Astrocyte (in vitro differentiated cells and primary cell): ENCODE measurements around the gene GOT1. TPM values are rescaled to one million over a fixed set of nuclear protein-coding genes. Genes with fewer than 3 reads are reported as not detected.

Experiments
- DNase-seq: peaks from one replicate; pipeline ENCODE4 v3.0.0-alpha.2; 2010; ENCODE audit warnings: low read depth
- FAIRE-seq: peaks from 2 replicates; lab custom pipeline; 2011; peaks lifted over from hg19 to GRCh38; lab: Jason Lieb, UNC
- H2AFZ ChIP-seq: 2 replicates; pipeline ENCODE4 v1.6.0; 2012; ENCODE audit warnings: low read depth, low read length, inconsistent platforms
- H3K27ac ChIP-seq: 2 replicates; pipeline ENCODE4 v1.5.1; 2011; ENCODE audit warnings: low read depth, low read length, inconsistent platforms
- H3K27me3 ChIP-seq: 2 replicates; pipeline ENCODE4 v1.6.0; 2011; ENCODE audit warnings: low read length, inconsistent platforms; ENCODE audit not compliant: insufficient read depth
- H3K36me3 ChIP-seq: 2 replicates; pipeline ENCODE4 v1.5.1; 2011; ENCODE audit warnings: low read length, inconsistent platforms; ENCODE audit not compliant: insufficient read depth
- H3K4me1 ChIP-seq: 2 replicates; pipeline ENCODE4 v1.5.1; 2011; ENCODE audit warnings: low read length, inconsistent platforms; ENCODE audit not compliant: insufficient read depth
- H3K4me2 ChIP-seq: 2 replicates; pipeline ENCODE4 v1.6.0; 2012; ENCODE audit warnings: low read length, inconsistent platforms
- H3K4me3 ChIP-seq: 2 replicates; pipeline ENCODE4 v1.5.1; 2011; ENCODE audit warnings: low read depth, mild to moderate bottlenecking, low read length, inconsistent platforms; ENCODE audit not compliant: insufficient read depth
- H3K79me2 ChIP-seq: 2 replicates; pipeline ENCODE4 v1.6.0; 2012; ENCODE audit warnings: mild to moderate bottlenecking, low read length, inconsistent platforms; ENCODE audit not compliant: insufficient read depth
- H3K9ac ChIP-seq: 2 replicates; pipeline ENCODE4 v1.6.0; 2012; ENCODE audit warnings: mild to moderate bottlenecking, low read length, inconsistent platforms
- H3K9me3 ChIP-seq: 2 replicates; pipeline ENCODE4 v1.5.1; 2012; ENCODE audit warnings: low read depth, mild to moderate bottlenecking, low read length, inconsistent platforms; ENCODE audit not compliant: insufficient read depth
- H4K20me1 ChIP-seq: 2 replicates; pipeline ENCODE4 v1.6.0; 2012; ENCODE audit warnings: low read length, inconsistent platforms; ENCODE audit not compliant: insufficient read depth
- H3K27ac Mint-ChIP-seq: one replicate; pipeline ENCODE4 v1.8.0; 2021; ENCODE audit warnings: mild to moderate bottlenecking, mixed read lengths; ENCODE audit not compliant: unreplicated experiment
- H3K27me3 Mint-ChIP-seq: one replicate; pipeline ENCODE4 v1.8.0; 2021; ENCODE audit warnings: low read depth, mixed read lengths; ENCODE audit not compliant: unreplicated experiment
- H3K36me3 Mint-ChIP-seq: one replicate; pipeline ENCODE4 v1.8.0; 2021; ENCODE audit warnings: low read depth, mixed read lengths; ENCODE audit not compliant: unreplicated experiment
- H3K4me1 Mint-ChIP-seq: one replicate; pipeline ENCODE4 v1.8.0; 2021; ENCODE audit warnings: low read depth, mixed read lengths; ENCODE audit not compliant: unreplicated experiment
- H3K4me3 Mint-ChIP-seq: one replicate; pipeline ENCODE4 v1.8.0; 2021; ENCODE audit warnings: mild to moderate bottlenecking, moderate library complexity, mixed read lengths; ENCODE audit not compliant: unreplicated experiment
- H3K9me3 Mint-ChIP-seq: one replicate; pipeline ENCODE4 v1.8.0; 2021; ENCODE audit warnings: mild to moderate bottlenecking, mixed read lengths; ENCODE audit not compliant: unreplicated experiment
- EZH2 ChIP-seq: IDR thresholded peaks from 2 replicates; pipeline ENCODE4 v1.6.1; 2012; ENCODE audit warnings: mild to moderate bottlenecking, low read length, inconsistent platforms; ENCODE audit not compliant: insufficient read depth
- total RNA-seq: library from RNA; stranded (reverse); gene quantifications from 2 replicates; pipeline ENCODE4 v1.2.1, GENCODE V29; 2021
- TF ChIP-seq, protein P1 (sequence below): IDR thresholded peaks from 2 replicates; pipeline ENCODE4 v1.5.1; 2011; ENCODE audit warnings: low read depth, mild to moderate bottlenecking, inconsistent platforms, low read length, moderate library complexity; ENCODE audit not compliant: insufficient read depth

Gene GOT1
- total RNA-seq, 1 donor from 2014 or later, result 46.8 TPM

DNA sequence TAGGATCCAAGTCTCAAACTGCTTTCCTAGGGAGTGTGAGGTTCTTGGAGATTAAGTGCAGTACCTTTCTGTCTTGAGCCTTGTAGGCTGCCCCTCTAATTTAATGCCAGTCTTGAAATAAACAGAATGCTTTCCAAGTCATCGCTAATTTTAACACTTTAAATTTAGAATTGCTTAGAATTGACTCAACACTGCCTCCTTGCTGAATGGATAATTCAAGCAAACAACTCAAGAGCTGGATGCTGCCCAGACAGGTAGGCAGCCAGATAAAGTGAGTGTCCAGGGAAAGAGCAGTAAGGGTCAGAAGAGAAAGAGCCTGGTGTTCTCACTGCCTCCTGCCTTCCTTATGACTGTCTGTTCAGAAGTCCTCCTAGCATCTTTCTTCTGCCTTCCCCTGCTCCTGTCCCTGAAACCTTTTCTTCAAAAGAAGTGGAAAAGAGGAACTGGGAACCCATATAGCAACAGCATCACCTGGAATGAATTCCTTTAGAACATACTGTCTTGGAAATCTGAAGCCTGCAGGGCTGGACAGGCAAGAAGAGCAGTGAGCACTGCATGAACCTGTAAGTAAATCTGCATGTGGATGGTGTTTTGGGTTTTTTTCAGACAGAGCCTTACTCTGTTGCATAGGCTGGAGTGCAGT, 3.1 kb upstream of the GOT1 start:
- Mint-ChIP-seq H3K9me3 (no peaks in the 10 kb centered on the region), H3K4me3 (no peak overlapping the region), H3K4me1 (peaks cover 11% of the 10 kb centered on the region), H3K36me3 (no peaks in the 10 kb centered on the region), H3K27me3 (no peaks in the 10 kb centered on the region), H3K27ac (no peak overlapping the region)
- Histone ChIP-seq H3K27me3 (no peaks in the 10 kb centered on the region), H3K4me1 (peaks cover 10% of the 10 kb centered on the region), H3K4me3 (no peak overlapping the region), H4K20me1 (peaks cover 4% of the 10 kb centered on the region), H3K4me2 (no peak overlapping the region), H3K36me3 (no peaks in the 10 kb centered on the region), H3K9me3 (no peaks in the 10 kb centered on the region), H3K79me2 (peaks cover 39% of the 10 kb centered on the region), H3K9ac (no peak overlapping the region), H2AFZ (no peak overlapping the region), H3K27ac (no peak overlapping the region)
- DNase-seq, result no peak
- FAIRE-seq, result no peak
- TF ChIP-seq EZH2, result no peak
- TF ChIP-seq, protein P1, sequence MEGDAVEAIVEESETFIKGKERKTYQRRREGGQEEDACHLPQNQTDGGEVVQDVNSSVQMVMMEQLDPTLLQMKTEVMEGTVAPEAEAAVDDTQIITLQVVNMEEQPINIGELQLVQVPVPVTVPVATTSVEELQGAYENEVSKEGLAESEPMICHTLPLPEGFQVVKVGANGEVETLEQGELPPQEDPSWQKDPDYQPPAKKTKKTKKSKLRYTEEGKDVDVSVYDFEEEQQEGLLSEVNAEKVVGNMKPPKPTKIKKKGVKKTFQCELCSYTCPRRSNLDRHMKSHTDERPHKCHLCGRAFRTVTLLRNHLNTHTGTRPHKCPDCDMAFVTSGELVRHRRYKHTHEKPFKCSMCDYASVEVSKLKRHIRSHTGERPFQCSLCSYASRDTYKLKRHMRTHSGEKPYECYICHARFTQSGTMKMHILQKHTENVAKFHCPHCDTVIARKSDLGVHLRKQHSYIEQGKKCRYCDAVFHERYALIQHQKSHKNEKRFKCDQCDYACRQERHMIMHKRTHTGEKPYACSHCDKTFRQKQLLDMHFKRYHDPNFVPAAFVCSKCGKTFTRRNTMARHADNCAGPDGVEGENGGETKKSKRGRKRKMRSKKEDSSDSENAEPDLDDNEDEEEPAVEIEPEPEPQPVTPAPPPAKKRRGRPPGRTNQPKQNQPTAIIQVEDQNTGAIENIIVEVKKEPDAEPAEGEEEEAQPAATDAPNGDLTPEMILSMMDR, result no peak

DNA sequence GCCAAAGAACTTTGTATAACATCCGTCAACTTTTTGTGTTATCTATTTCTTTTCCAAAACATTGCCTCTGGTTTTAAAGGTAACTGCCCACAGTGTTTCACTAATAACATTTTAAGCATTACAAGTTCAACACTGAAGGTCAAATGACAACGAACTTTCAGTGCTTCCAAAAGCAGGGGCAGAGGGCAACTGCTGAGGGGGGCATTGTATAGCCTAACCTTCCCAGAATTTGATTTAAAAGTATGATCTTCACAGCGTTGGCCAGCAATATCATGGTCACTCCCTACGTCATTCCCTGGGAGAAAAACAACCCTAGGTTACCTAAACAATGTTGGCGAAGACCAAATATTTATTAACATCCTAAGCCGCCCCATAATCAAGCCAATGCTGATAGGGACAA, 2.5 kb upstream of the GOT1 start:
- Histone ChIP-seq H2AFZ (no peak overlapping the region), H3K27ac (no peak overlapping the region), H3K4me3 (no peak overlapping the region), H4K20me1 (peaks cover 4% of the 10 kb centered on the region), H3K4me2 (no peak overlapping the region), H3K9ac (no peak overlapping the region), H3K9me3 (no peaks in the 10 kb centered on the region), H3K79me2 (peaks cover 45% of the 10 kb centered on the region), H3K4me1 (peaks cover 10% of the 10 kb centered on the region), H3K27me3 (no peaks in the 10 kb centered on the region), H3K36me3 (no peaks in the 10 kb centered on the region)
- Mint-ChIP-seq H3K36me3 (no peaks in the 10 kb centered on the region), H3K9me3 (no peaks in the 10 kb centered on the region), H3K27me3 (no peaks in the 10 kb centered on the region), H3K4me3 (no peak overlapping the region), H3K4me1 (peaks cover 11% of the 10 kb centered on the region), H3K27ac (no peak overlapping the region)
- TF ChIP-seq, protein P1, result no peak
- TF ChIP-seq EZH2, result no peak
- FAIRE-seq (no peak), DNase-seq (no peak)

DNA sequence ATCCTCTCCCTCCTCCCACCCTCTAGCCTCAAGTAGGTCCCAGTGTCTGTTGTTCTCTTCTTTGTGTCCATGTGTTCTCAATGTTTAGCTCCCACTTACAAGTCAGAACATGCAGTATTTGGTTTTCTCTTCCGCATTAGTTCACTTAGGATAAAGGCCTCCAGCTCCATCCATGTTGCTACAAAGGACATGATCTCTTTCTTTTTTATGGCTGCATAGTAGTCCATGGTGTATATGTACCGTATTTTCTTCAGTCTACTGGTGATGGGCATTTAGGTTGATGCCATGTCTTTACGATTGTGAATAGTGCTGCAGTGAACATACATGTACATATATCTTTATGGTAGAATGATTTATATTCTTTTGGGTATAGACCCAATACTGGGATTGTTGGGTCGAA, 1.6 kb upstream of the GOT1 start:
- H3K4me3 Mint-ChIP-seq, result peak overlapping the region; percentile 75
- Histone ChIP-seq H3K27ac (no peak overlapping the region), H3K27me3 (no peaks in the 10 kb centered on the region), H3K9ac (no peak overlapping the region), H3K4me2 (peak overlapping the region; percentile 87), H3K4me3 (peak overlapping the region; percentile 88), H3K9me3 (no peaks in the 10 kb centered on the region), H2AFZ (no peak overlapping the region), H3K36me3 (no peaks in the 10 kb centered on the region), H3K4me1 (peaks cover 10% of the 10 kb centered on the region), H4K20me1 (peaks cover 9% of the 10 kb centered on the region), H3K79me2 (peaks cover 51% of the 10 kb centered on the region)
- no peak for FAIRE-seq
- H3K4me1 Mint-ChIP-seq, result peaks cover 11% of the 10 kb centered on the region
- H3K27me3 Mint-ChIP-seq, result no peaks in the 10 kb centered on the region
- no peaks in the 10 kb centered on the region for H3K36me3 Mint-ChIP-seq
- TF ChIP-seq, protein P1, result no peak
- no peak for TF ChIP-seq EZH2
- DNase-seq, result no peak
- no peaks in the 10 kb centered on the region for H3K9me3 Mint-ChIP-seq
- no peak overlapping the region for H3K27ac Mint-ChIP-seq
